Measurements from ENCODE around the gene SS18L1. TPM values are rescaled to one million over a fixed set of nuclear protein-coding genes. Genes with fewer than 3 reads are reported as not detected.

Gene SS18L1
- total RNA-seq, 2 donors from 2014 or later = 10.1 to 17.7 TPM

- intact Hi-C loops (cut with DNase I) = no loop called here
- TF ChIP-seq CTCF (IDR thresholded peaks at IDR 0.05) = no peak
- Histone ChIP-seq H3K4me3 (no peak overlapping the region), H3K9ac (ENCODE audit: low read depth in 2 of 2, low read length in 2 of 2) (no peak overlapping the region), H3K36me3 (peaks cover 16% of the 10 kb centered on the region), H3K9me3 (no peaks in the 10 kb centered on the region), H3K27me3 (no peaks in the 10 kb centered on the region), H3K4me1 (no peaks in the 10 kb centered on the region), H3K27ac (no peak overlapping the region)
- no peak for DNase-seq
Measured at GRCh38 chr20:62133864-62134263, 9.7 kb upstream of the SS18L1 start.

- Histone ChIP-seq H3K4me1 (no peaks in the 10 kb centered on the region), H3K9ac (ENCODE audit: low read depth in 2 of 2, low read length in 2 of 2) (no peak overlapping the region), H3K9me3 (no peaks in the 10 kb centered on the region), H3K36me3 (peaks cover 25% of the 10 kb centered on the region), H3K27ac (no peak overlapping the region), H3K4me3 (no peak overlapping the region), H3K27me3 (no peaks in the 10 kb centered on the region)
- DNase-seq = no peak
- TF ChIP-seq CTCF (IDR thresholded peaks at IDR 0.05) = no peak
- intact Hi-C loops (cut with DNase I) = loop anchor here (5.0 kb wide), 2 partner anchors 72 to 122 kb away; no protein-coding TSS in a partner anchor
Measured at GRCh38 chr20:62134735-62135231, 8.8 kb upstream of the SS18L1 start.

- H3K4me3 ChIP-seq = no peak overlapping the region
- no peak overlapping the region for H3K27ac ChIP-seq
- H3K4me1 ChIP-seq = no peaks in the 10 kb centered on the region
- H3K27me3 ChIP-seq = no peaks in the 10 kb centered on the region
- H3K9me3 ChIP-seq = no peaks in the 10 kb centered on the region
- intact Hi-C loops (cut with DNase I) = loop anchor here (5.0 kb wide), 2 partner anchors 73 to 123 kb away; no protein-coding TSS in a partner anchor
- DNase-seq = no peak
- H3K36me3 ChIP-seq = peaks cover 28% of the 10 kb centered on the region
- TF ChIP-seq CTCF (IDR thresholded peaks at IDR 0.05) = no peak
- no peak overlapping the region for H3K9ac ChIP-seq (ENCODE audit: low read depth in 2 of 2, low read length in 2 of 2)
Measured at GRCh38 chr20:62135573-62136266, 7.8 kb upstream of the SS18L1 start.

- intact Hi-C loops (cut with DNase I) = loop anchor here (5.0 kb wide), 2 partner anchors 74 to 124 kb away; no protein-coding TSS in a partner anchor
- H3K4me1 ChIP-seq = peaks cover 6% of the 10 kb centered on the region
- no peaks in the 10 kb centered on the region for H3K27me3 ChIP-seq
- H3K9ac ChIP-seq (ENCODE audit: low read depth in 2 of 2, low read length in 2 of 2) = no peak overlapping the region
- peak; percentile 70 for DNase-seq
- peaks cover 22% of the 10 kb centered on the region for H3K36me3 ChIP-seq
- TF ChIP-seq CTCF (IDR thresholded peaks at IDR 0.05) = peak; percentile 70
- H3K4me3 ChIP-seq = no peak overlapping the region
- no peak overlapping the region for H3K27ac ChIP-seq
- H3K9me3 ChIP-seq = no peaks in the 10 kb centered on the region
Measured at GRCh38 chr20:62136283-62137091, 7.1 kb upstream of the SS18L1 start.

GRCh38 chr20:62137092-62137384 is 6.5 kb upstream of the SS18L1 start:
- peaks cover 11% of the 10 kb centered on the region for H3K4me1 ChIP-seq

More at GRCh38 chr20:62137092-62137384, 6.5 kb upstream of the SS18L1 start:
- Histone ChIP-seq H3K27me3 (no peaks in the 10 kb centered on the region), H3K9ac (ENCODE audit: low read depth in 2 of 2, low read length in 2 of 2) (no peak overlapping the region), H3K9me3 (no peaks in the 10 kb centered on the region), H3K27ac (no peak overlapping the region), H3K36me3 (peaks cover 17% of the 10 kb centered on the region), H3K4me3 (no peak overlapping the region)
- intact Hi-C loops (cut with DNase I) = loop anchor here (5.0 kb wide), 2 partner anchors 75 to 125 kb away; no protein-coding TSS in a partner anchor
- no peak for TF ChIP-seq CTCF (IDR thresholded peaks at IDR 0.05)
- DNase-seq = no peak

Measured in colonic mucosa (tissue), 4 donors.